B cell (primary cell): Measurements from ENCODE around the gene CHST3. TPM values are rescaled to one million over a fixed set of nuclear protein-coding genes. Genes with fewer than 3 reads are reported as not detected.
A peak's percentile ranks its signal among the peaks of the same experiment; 100 is the strongest.

Experiments used
- ATAC-seq: fragments of 200-7000 bp; cut with Tn5 transposase; one replicate; pipeline ENCODE4 v1.10.0; 2021; ENCODE audit warnings: low read depth, mild to moderate bottlenecking, moderate number of reproducible peaks, moderate library complexity
- CTCF ChIA-PET: fragments of 350-600 bp; sonication (Branson Sonifier 250); formaldehyde crosslinking; loops from one replicate; lab custom pipeline; 2021; ENCODE audit warnings: antibody characterized with exemption, inconsistent platforms; lab: Charles Lee
- POLR2A ChIA-PET: fragments of 350-600 bp; sonication (Branson Sonifier 250); formaldehyde crosslinking; loops from one replicate; lab custom pipeline; 2021; ENCODE audit warnings: antibody characterized with exemption; lab: Charles Lee
- DNase-seq: peaks from one replicate; pipeline ENCODE4 v3.0.0; 2013
- H2AFZ ChIP-seq: 2 replicates; pipeline ENCODE4 v1.6.1; 2012; ENCODE audit warnings: mild to moderate bottlenecking, low read depth, low read length; ENCODE audit not compliant: insufficient read depth, poor library complexity, severe bottlenecking
- H3K27ac ChIP-seq, 2 donors: 1 replicate in 1 of 2; 2 replicates in 1 of 2; pipeline ENCODE4 v1.5.1; 2012 to 2013; ENCODE audit warnings: low read length in 2 of 2, mild to moderate bottlenecking in 2 of 2, moderate library complexity in 1 of 2
- H3K27me3 ChIP-seq, 4 experiments: fragments of 200-600 bp in 1 of 4; sonication (generic) in 1 of 4; replicated peaks in 1 of 4; 1 replicate in 2 of 4; 2 replicates in 2 of 4; pipeline versions ENCODE4 v1.6.1 to v1.7.0; 2013 to 2016; ENCODE audit warnings: low read length in 3 of 4, mild to moderate bottlenecking in 2 of 4, mixed read lengths in 1 of 4, moderate library complexity in 1 of 4; ENCODE audit not compliant: insufficient read depth in 4 of 4, control insufficient read depth in 3 of 4; ENCODE audit errors: control extremely low read depth in 1 of 4
- H3K36me3 ChIP-seq, 2 experiments: replicated peaks in 1 of 2; 1 replicate in 1 of 2; 2 replicates in 1 of 2; pipeline versions ENCODE4 v1.6.1 to v1.7.1; 2013; ENCODE audit warnings: low read length in 1 of 2; ENCODE audit not compliant: insufficient read depth in 2 of 2, control insufficient read depth in 1 of 2; ENCODE audit errors: control extremely low read depth in 1 of 2, extremely low read depth in 1 of 2
- H3K4me1 ChIP-seq, 2 donors: fragments of 200-600 bp in 1 of 2; sonication (generic) in 1 of 2; 1 replicate in 1 of 2; 2 replicates in 1 of 2; pipeline versions ENCODE4 v1.5.1 to v1.6.1; 2013 to 2017; ENCODE audit warnings: low read length in 2 of 2; ENCODE audit not compliant: control insufficient read depth in 2 of 2, insufficient read depth in 2 of 2
- H3K4me2 ChIP-seq: replicated peaks from 2 replicates; pipeline ENCODE3; 2012; ENCODE audit warnings: mild to moderate bottlenecking, low read depth, low read length; ENCODE audit not compliant: poor library complexity, severe bottlenecking
- H3K4me3 ChIP-seq, 5 experiments: fragments of 200-600 bp in 1 of 5; sonication (generic) in 1 of 5; 1 replicate in 3 of 5; 2 replicates in 2 of 5; pipeline versions ENCODE4 v1.5.1 to v1.7.0; 2011 to 2016; ENCODE audit warnings: low read length in 4 of 5, mild to moderate bottlenecking in 4 of 5, low read depth in 2 of 5, control low read depth in 1 of 5, moderate library complexity in 1 of 5; ENCODE audit not compliant: insufficient read depth in 1 of 5; ENCODE audit errors: control extremely low read depth in 1 of 5, extremely low read depth in 1 of 5
- H3K79me2 ChIP-seq: fragments of 200-600 bp; sonication (generic); one replicate; pipeline ENCODE4 v1.6.0; 2016; ENCODE audit warnings: low read length; ENCODE audit not compliant: control insufficient read depth, insufficient read depth
- H3K9ac ChIP-seq: fragments of 200-600 bp; sonication (generic); 2 replicates; pipeline ENCODE4 v1.6.1; 2017; ENCODE audit warnings: mild to moderate bottlenecking, low read length, moderate library complexity
- H3K9me3 ChIP-seq, 3 donors: one replicate each; pipeline versions ENCODE4 v1.6.1 to v1.7.1; 2013; ENCODE audit warnings: low read length in 2 of 3; ENCODE audit not compliant: control insufficient read depth in 2 of 3, insufficient read depth in 1 of 3; ENCODE audit errors: control extremely low read depth in 1 of 3
- H4K20me1 ChIP-seq: 2 replicates; pipeline ENCODE4 v1.6.0; 2012; ENCODE audit warnings: mild to moderate bottlenecking, low read length; ENCODE audit not compliant: insufficient read depth, control insufficient read depth, poor library complexity, severe bottlenecking
- H3K27ac Mint-ChIP-seq: one replicate; pipeline ENCODE4 v1.8.0; 2021; ENCODE audit warnings: mixed read lengths
- H3K27me3 Mint-ChIP-seq: one replicate; pipeline ENCODE4 v1.8.0; 2021; ENCODE audit warnings: mixed read lengths
- H3K4me1 Mint-ChIP-seq: one replicate; pipeline ENCODE4 v1.8.0; 2021; ENCODE audit warnings: mixed read lengths
- H3K4me3 Mint-ChIP-seq: one replicate; pipeline ENCODE4 v1.8.0; 2021; ENCODE audit warnings: mixed read lengths
- H3K9me3 Mint-ChIP-seq: one replicate; pipeline ENCODE4 v1.8.0; 2022; ENCODE audit warnings: mixed read lengths; ENCODE audit not compliant: insufficient read depth
- CTCF ChIP-seq: fragments of 200-600 bp; IDR thresholded peaks from one replicate; pipeline ENCODE4 v1.8.0; 2022; ENCODE audit warnings: antibody characterized with exemption, mild to moderate bottlenecking
- EZH2 ChIP-seq: IDR thresholded peaks from 2 replicates; pipeline ENCODE4 v1.6.1; 2012; ENCODE audit warnings: borderline replicate concordance, low read depth, mild to moderate bottlenecking, moderate library complexity, low read length; ENCODE audit not compliant: insufficient read depth, poor library complexity, severe bottlenecking
- WGBS: methylation state at CpG from one replicate; pipeline ENCODE4 v1.1.5; 2013; ENCODE audit warnings: missing lambda C conversion rate; ENCODE audit not compliant: insufficient coverage; 5-methylcytosine and 5-hydroxymethylcytosine counted together
- intact Hi-C: fragments of 100-400 bp; cut with micrococcal nuclease; formaldehyde crosslinking; loops from one replicate; pipeline ENCODE4 v1.10.0; 2022
- polyA plus RNA-seq: library from polyadenylated mRNA; depleted of rRNA; stranded (reverse); fragments of >200 nt; gene quantifications from 2 replicates; pipeline ENCODE4 v1.2.3, GENCODE V29; 2012
- total RNA-seq, 2 donors: library from RNA; stranded (reverse); fragments of 120-200 nt in 1 of 2; gene quantifications; 1 replicate in 1 of 2; 2 replicates in 1 of 2; pipeline versions ENCODE4 v1.2.3 to v1.2.4, GENCODE V29; 2013 to 2022

The CHST3 gene
- total and polyA plus RNA-seq, 2 donors (not counting 1 experiment from before 2014, with no cell fraction given): 0.01 TPM; not detected in 1

GRCh38 chr10:71964743-71965515 is 734 bp downstream of the CHST3 start:
- H3K27me3 Mint-ChIP-seq: peaks cover 53% of the 10 kb centered on the region
- TF ChIP-seq CTCF (no peak), EZH2 (no peak)
- no peak overlapping the region for H3K27ac ChIP-seq
- intact Hi-C loops: no loop called here
- H3K36me3 ChIP-seq: no peaks in the 10 kb centered on the region
- H3K4me2 ChIP-seq: peak overlapping the region; percentile 69
- no peak for DNase-seq
- peak overlapping the region; percentile 59 for H3K4me3 Mint-ChIP-seq
- H3K9ac ChIP-seq: no peak overlapping the region
- H3K27me3 ChIP-seq: peaks cover 0 to 44% (median 17%) of the 10 kb centered on the region in 4 experiments
- H3K9me3 ChIP-seq: peaks cover 0 to 15% (median 0%) of the 10 kb centered on the region in 3 donors
- H4K20me1 ChIP-seq: no peaks in the 10 kb centered on the region
- no peaks in the 10 kb centered on the region for H3K9me3 Mint-ChIP-seq
- ChIA-PET POLR2A (no interaction called here), CTCF (no interaction called here)
- H3K79me2 ChIP-seq: no peaks in the 10 kb centered on the region
- ATAC-seq: no peak
- H3K4me1 ChIP-seq: peaks cover 10 to 11% of the 10 kb centered on the region in 2 donors
- 10% methylated on average over 44 of the region's 48 CpGs for WGBS
- no peak overlapping the region for H3K4me3 ChIP-seq
- peaks cover 10% of the 10 kb centered on the region for H3K4me1 Mint-ChIP-seq
- H3K27ac Mint-ChIP-seq: no peak overlapping the region
- H2AFZ ChIP-seq: peak overlapping the region; percentile 33

- peaks cover 10 to 11% of the 10 kb centered on the region in 2 donors for H3K4me1 ChIP-seq
- peaks cover 0 to 44% (median 17%) of the 10 kb centered on the region in 4 experiments for H3K27me3 ChIP-seq
- ATAC-seq (no peak), DNase-seq (no peak)
- WGBS: 96% methylated on average over 4 of the region's 4 CpGs
- intact Hi-C loops: no loop called here
- H3K4me1 Mint-ChIP-seq: peaks cover 10% of the 10 kb centered on the region
- H3K79me2 ChIP-seq: no peaks in the 10 kb centered on the region
- peaks cover 0 to 15% (median 0%) of the 10 kb centered on the region in 3 donors for H3K9me3 ChIP-seq
- peaks cover 49% of the 10 kb centered on the region for H3K27me3 Mint-ChIP-seq
- no peaks in the 10 kb centered on the region for H4K20me1 ChIP-seq
- H3K27ac Mint-ChIP-seq: no peak overlapping the region
- no peak overlapping the region for H3K4me2 ChIP-seq
- peak overlapping the region; percentile 59 for H3K4me3 Mint-ChIP-seq
- no peaks in the 10 kb centered on the region for H3K36me3 ChIP-seq
- no peak overlapping the region for H3K4me3 ChIP-seq
- ChIA-PET POLR2A (no interaction called here), CTCF (no interaction called here)
- no peak overlapping the region for H3K27ac ChIP-seq
- no peaks in the 10 kb centered on the region for H3K9me3 Mint-ChIP-seq
- no peak overlapping the region for H2AFZ ChIP-seq
- TF ChIP-seq EZH2 (no peak), CTCF (no peak)
- no peak overlapping the region for H3K9ac ChIP-seq
Measured at GRCh38 chr10:71965623-71966022, 1.4 kb downstream of the CHST3 start.
